ENCODE data around the gene ZBTB46.
A peak's percentile ranks its signal among the peaks of the same experiment; 100 is the strongest.

DNA sequence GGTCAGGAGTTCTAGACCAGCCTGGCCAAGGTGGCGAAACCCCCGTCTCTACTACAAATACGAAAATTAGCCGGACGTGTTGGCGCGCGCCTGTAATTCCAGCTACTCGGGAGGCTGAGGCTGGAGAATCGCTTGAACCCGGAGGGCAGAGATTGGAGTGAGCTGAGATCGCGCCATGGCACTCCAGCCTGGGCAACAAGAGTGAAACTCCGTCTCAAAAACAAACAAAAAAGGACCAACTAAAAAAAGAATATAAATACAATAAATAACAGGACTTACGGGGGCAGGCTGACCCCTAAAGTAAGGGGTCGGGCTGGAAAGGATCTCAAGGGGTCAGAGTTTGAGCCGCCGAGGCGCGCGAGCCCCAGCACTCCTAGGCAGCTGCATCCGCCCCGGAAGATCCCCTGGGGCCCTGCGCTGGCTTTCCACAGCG lies 33.5 kb upstream of the ZBTB46 start:
- TF ChIP-seq, protein P1, sequence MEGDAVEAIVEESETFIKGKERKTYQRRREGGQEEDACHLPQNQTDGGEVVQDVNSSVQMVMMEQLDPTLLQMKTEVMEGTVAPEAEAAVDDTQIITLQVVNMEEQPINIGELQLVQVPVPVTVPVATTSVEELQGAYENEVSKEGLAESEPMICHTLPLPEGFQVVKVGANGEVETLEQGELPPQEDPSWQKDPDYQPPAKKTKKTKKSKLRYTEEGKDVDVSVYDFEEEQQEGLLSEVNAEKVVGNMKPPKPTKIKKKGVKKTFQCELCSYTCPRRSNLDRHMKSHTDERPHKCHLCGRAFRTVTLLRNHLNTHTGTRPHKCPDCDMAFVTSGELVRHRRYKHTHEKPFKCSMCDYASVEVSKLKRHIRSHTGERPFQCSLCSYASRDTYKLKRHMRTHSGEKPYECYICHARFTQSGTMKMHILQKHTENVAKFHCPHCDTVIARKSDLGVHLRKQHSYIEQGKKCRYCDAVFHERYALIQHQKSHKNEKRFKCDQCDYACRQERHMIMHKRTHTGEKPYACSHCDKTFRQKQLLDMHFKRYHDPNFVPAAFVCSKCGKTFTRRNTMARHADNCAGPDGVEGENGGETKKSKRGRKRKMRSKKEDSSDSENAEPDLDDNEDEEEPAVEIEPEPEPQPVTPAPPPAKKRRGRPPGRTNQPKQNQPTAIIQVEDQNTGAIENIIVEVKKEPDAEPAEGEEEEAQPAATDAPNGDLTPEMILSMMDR (IDR thresholded peaks at IDR 0.05): peak in 1 of 4 experiments; percentile 9
- TF ChIP-seq POLR2AphosphoS5 (IDR thresholded peaks at IDR 0.05): no peak

Data from sigmoid colon (tissue), 4 donors.